ENCODE measurements around the gene SLC25A3.
A peak's percentile ranks its signal among the peaks of the same experiment; 100 is the strongest.

SLC25A3 gene

GRCh38 chr12:98644712-98645571 lies 51.5 kb downstream of the SLC25A3 start, which contains the start of the genes APAF1 and IKBIP (continued):
- TF ChIP-seq ZNF140 (tag by site-specific recombination; IDR thresholded peaks at IDR 0.05), result no peak
- no peak for TF ChIP-seq ZNF138 (tag by site-specific recombination; IDR thresholded peaks at IDR 0.05; ENCODE audit: borderline replicate concordance)
- peak; percentile 70; the same call in 1 of the 2 replicates for TF ChIP-seq REST (tag by site-specific recombination; IDR thresholded peaks at IDR 0.05)
- TF ChIP-seq ZNF24 (tag by site-specific recombination; IDR thresholded peaks at IDR 0.05), result peak; percentile 44; the same call in 1 of the 2 replicates
- no peak for TF ChIP-seq ZNF354C (tag by site-specific recombination; IDR thresholded peaks at IDR 0.05; ENCODE audit: borderline replicate concordance, low read depth)
- TF ChIP-seq, protein P1, sequence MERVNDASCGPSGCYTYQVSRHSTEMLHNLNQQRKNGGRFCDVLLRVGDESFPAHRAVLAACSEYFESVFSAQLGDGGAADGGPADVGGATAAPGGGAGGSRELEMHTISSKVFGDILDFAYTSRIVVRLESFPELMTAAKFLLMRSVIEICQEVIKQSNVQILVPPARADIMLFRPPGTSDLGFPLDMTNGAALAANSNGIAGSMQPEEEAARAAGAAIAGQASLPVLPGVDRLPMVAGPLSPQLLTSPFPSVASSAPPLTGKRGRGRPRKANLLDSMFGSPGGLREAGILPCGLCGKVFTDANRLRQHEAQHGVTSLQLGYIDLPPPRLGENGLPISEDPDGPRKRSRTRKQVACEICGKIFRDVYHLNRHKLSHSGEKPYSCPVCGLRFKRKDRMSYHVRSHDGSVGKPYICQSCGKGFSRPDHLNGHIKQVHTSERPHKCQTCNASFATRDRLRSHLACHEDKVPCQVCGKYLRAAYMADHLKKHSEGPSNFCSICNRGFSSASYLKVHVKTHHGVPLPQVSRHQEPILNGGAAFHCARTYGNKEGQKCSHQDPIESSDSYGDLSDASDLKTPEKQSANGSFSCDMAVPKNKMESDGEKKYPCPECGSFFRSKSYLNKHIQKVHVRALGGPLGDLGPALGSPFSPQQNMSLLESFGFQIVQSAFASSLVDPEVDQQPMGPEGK (tag by site-specific recombination; IDR thresholded peaks at IDR 0.05), result peak; percentile 72
- no peak for TF ChIP-seq ZNF324 (tag by site-specific recombination; IDR thresholded peaks at IDR 0.05)
- TF ChIP-seq TSHZ1 (tag by site-specific recombination; IDR thresholded peaks at IDR 0.05; ENCODE audit: borderline replicate concordance), result 0 out of 2 replicates have a peak, but pooled peaks have one; percentile 40
- TF ChIP-seq ZNF530 (tag by site-specific recombination; IDR thresholded peaks at IDR 0.05; ENCODE audit: low read depth), result no peak
- no peak for TF ChIP-seq ZNF302 (tag by site-specific recombination; IDR thresholded peaks at IDR 0.05; ENCODE audit: low read depth)
- no peak for TF ChIP-seq ZNF514 (tag by site-specific recombination; IDR thresholded peaks at IDR 0.05)
- no peak; the same call in 1 of the 2 replicates for TF ChIP-seq ZNF433 (tag by site-specific recombination; IDR thresholded peaks at IDR 0.05; ENCODE audit: low read depth)
- TF ChIP-seq ZNF610 (tag by site-specific recombination; IDR thresholded peaks at IDR 0.05; ENCODE audit: borderline replicate concordance), result peak; percentile 57; the same call in 1 of the 2 replicates
- TF ChIP-seq ZNF596 (tag by site-specific recombination; IDR thresholded peaks at IDR 0.05), result no peak

GRCh38 chr12:98645572-98646067 lies 52.1 kb downstream of the SLC25A3 start:
- Histone ChIP-seq H3K9me3 (ENCODE audit: control insufficient read depth, insufficient read depth, low read depth, low read length) (no peaks in the 10 kb centered on the region), H3K36me3 (ENCODE audit: control insufficient read depth in 2 of 2, insufficient read depth in 1 of 2, low read length in 2 of 2) (peaks cover 19 to 29% of the 10 kb centered on the region in 2 experiments), H3K27ac (ENCODE audit: extremely low read depth, low read depth, low read length) (peak overlapping the region; percentile 88), H3K4me3 (ENCODE audit: low read depth, low read length) (peak overlapping the region; percentile 96), H3K4me1 (ENCODE audit: control insufficient read depth, insufficient read depth, low read length) (no peaks in the 10 kb centered on the region)
- POLR2A ChIA-PET, result interaction anchor here (2.0 kb wide), 1 partner anchor 51 kb away, joined by 16 read pairs; the partner anchor contains the start of gene SLC25A3
- CTCF ChIA-PET, result interaction anchor here (0.7 to 1.1 kb wide), 4 partner anchors 9 to 22 kb away, joined by 3 to 5 read pairs (median 3); no protein-coding TSS in a partner anchor
- TF ChIP-seq ZNF121 (tag by site-specific recombination; IDR thresholded peaks at IDR 0.05) (peak; percentile 97), PRDM6 (tag by site-specific recombination; IDR thresholded peaks at IDR 0.05) (peak; percentile 85), PRDM10 (tag by site-specific recombination; IDR thresholded peaks at IDR 0.05) (peak; percentile 81), ZNF560 (tag by site-specific recombination; IDR thresholded peaks at IDR 0.05; ENCODE audit: borderline replicate concordance) (no peak)

Measured in HEK293 (cell line).